Measurements from ENCODE around the gene FOXC2.

DNA sequence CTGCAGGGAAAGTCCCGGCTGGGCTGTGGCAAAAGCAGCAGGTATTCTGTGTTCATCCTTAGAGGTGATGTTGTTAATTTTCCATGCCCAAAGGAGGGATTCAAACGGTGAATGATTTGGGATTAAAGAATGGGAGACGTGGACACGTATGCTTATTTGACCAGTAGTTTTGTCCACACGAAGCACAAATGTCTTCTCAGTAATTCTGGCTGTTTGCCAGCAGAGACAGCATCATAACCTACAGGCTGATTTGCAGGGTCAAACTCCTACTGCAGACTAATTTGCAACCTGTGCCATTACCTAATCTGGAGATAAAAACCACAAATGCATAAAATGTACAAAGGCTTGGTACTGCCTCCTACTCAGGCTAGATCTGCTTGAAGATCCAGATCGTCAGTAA lies 25.7 kb upstream of the FOXC2 start:
- TF ChIP-seq POLR2A (IDR thresholded peaks at IDR 0.05) (no peak), CTCF (IDR thresholded peaks at IDR 0.05) (no peak)
